NCI-H748 treated with DMSO at 0.1 percent for 48 hours (cell line): ENCODE measurements around the gene ROPN1B.

Source experiments
- DNase-seq: peaks from one replicate; lab custom pipeline; 2025; lab: John Stamatoyannopoulos, UW

Gene ROPN1B

GRCh38 chr3:126004692-126005091 lies 35.7 kb downstream of the ROPN1B start:
- DNase-seq, result no peak

- no peak for DNase-seq
These were observed 37.0 kb downstream of the ROPN1B start for GRCh38 chr3:126005951-126006350.

- DNase-seq, result no peak
These were observed 39.2 kb downstream of the ROPN1B start for GRCh38 chr3:126008219-126008618.

- DNase-seq, result no peak
These were observed 40.2 kb downstream of the ROPN1B start for GRCh38 chr3:126009181-126009580.

GRCh38 chr3:126013751-126014156 lies 44.8 kb downstream of the ROPN1B start:
- no peak for DNase-seq

- no peak for DNase-seq
These were observed 45.3 kb downstream of the ROPN1B start for GRCh38 chr3:126014252-126014651.

- DNase-seq, result no peak
These were observed 46.1 kb downstream of the ROPN1B start for GRCh38 chr3:126015075-126015474.

GRCh38 chr3:126016616-126017015 lies 47.6 kb downstream of the ROPN1B start:
- no peak for DNase-seq

GRCh38 chr3:126017362-126017761 lies 48.4 kb downstream of the ROPN1B start:
- no peak for DNase-seq

GRCh38 chr3:126018545-126018944 lies 49.6 kb downstream of the ROPN1B start:
- DNase-seq, result no peak

- no peak for DNase-seq
These were observed 50.0 kb downstream of the ROPN1B start for GRCh38 chr3:126018995-126019394.

- DNase-seq, result no peak
These were observed 50.7 kb downstream of the ROPN1B start for GRCh38 chr3:126019683-126020082.

GRCh38 chr3:126021224-126021623 lies 52.2 kb downstream of the ROPN1B start:
- no peak for DNase-seq

- DNase-seq, result no peak
These were observed 52.7 kb downstream of the ROPN1B start for GRCh38 chr3:126021702-126022101.

- DNase-seq, result no peak
These were observed 53.9 kb downstream of the ROPN1B start for GRCh38 chr3:126022741-126023359.

- no peak for DNase-seq
These were observed 54.4 kb downstream of the ROPN1B start for GRCh38 chr3:126023390-126023789.

GRCh38 chr3:126024049-126024854 lies 55.3 kb downstream of the ROPN1B start:
- DNase-seq, result no peak

- no peak for DNase-seq
These were observed 56.2 kb downstream of the ROPN1B start for GRCh38 chr3:126025116-126025729.

GRCh38 chr3:126025862-126026261 lies 56.9 kb downstream of the ROPN1B start:
- DNase-seq, result no peak

- no peak for DNase-seq
These were observed 57.3 kb downstream of the ROPN1B start for GRCh38 chr3:126026277-126026751.

- DNase-seq, result no peak
These were observed 57.8 kb downstream of the ROPN1B start for GRCh38 chr3:126026761-126027160.

GRCh38 chr3:126028096-126028495 lies 59.1 kb downstream of the ROPN1B start:
- DNase-seq, result no peak

GRCh38 chr3:126029241-126029640 lies 60.3 kb downstream of the ROPN1B start:
- no peak for DNase-seq
